ENCODE data around the gene TNFRSF8.

Gene TNFRSF8

GRCh38 chr1:12140515-12141162 lies 77.5 kb downstream of the TNFRSF8 start:
- no peak overlapping the region for H3K27ac ChIP-seq (ENCODE audit: low read depth in 2 of 2, low read length in 2 of 2)
- H3K4me1 ChIP-seq (ENCODE audit: control insufficient read depth in 2 of 2, insufficient read depth in 2 of 2, low read length in 2 of 2) = peaks cover 21 to 25% of the 10 kb centered on the region in 2 donors
- H3K9me3 ChIP-seq (ENCODE audit: control insufficient read depth in 2 of 2, low read length in 2 of 2) = no peaks in the 10 kb centered on the region
- H3K27me3 ChIP-seq (ENCODE audit: control insufficient read depth in 2 of 2, insufficient read depth in 2 of 2, low read length in 2 of 2) = no peaks in the 10 kb centered on the region
- H3K4me3 ChIP-seq (ENCODE audit: low read length in 2 of 2) = no peak overlapping the region
- no peaks in the 10 kb centered on the region for H3K36me3 ChIP-seq (ENCODE audit: control insufficient read depth in 2 of 2, insufficient read depth in 2 of 2, low read length in 2 of 2)
- H3K9ac ChIP-seq (ENCODE audit: low read depth in 1 of 2, low read length in 2 of 2) = no peak overlapping the region

- H3K9ac ChIP-seq (ENCODE audit: low read depth in 1 of 2, low read length in 2 of 2) = no peak overlapping the region
- no peak overlapping the region for H3K27ac ChIP-seq (ENCODE audit: low read depth in 2 of 2, low read length in 2 of 2)
- H3K36me3 ChIP-seq (ENCODE audit: control insufficient read depth in 2 of 2, insufficient read depth in 2 of 2, low read length in 2 of 2) = no peaks in the 10 kb centered on the region
- H3K4me3 ChIP-seq (ENCODE audit: low read length in 2 of 2) = no peak overlapping the region
- H3K27me3 ChIP-seq (ENCODE audit: control insufficient read depth in 2 of 2, insufficient read depth in 2 of 2, low read length in 2 of 2) = no peaks in the 10 kb centered on the region
- peaks cover 24 to 30% of the 10 kb centered on the region in 2 donors for H3K4me1 ChIP-seq (ENCODE audit: control insufficient read depth in 2 of 2, insufficient read depth in 2 of 2, low read length in 2 of 2)
- no peaks in the 10 kb centered on the region for H3K9me3 ChIP-seq (ENCODE audit: control insufficient read depth in 2 of 2, low read length in 2 of 2)
Measured at GRCh38 chr1:12141163-12141850, 78.2 kb downstream of the TNFRSF8 start.

GRCh38 chr1:12142141-12142823 lies 79.2 kb downstream of the TNFRSF8 start:
- no peak overlapping the region for H3K9ac ChIP-seq (ENCODE audit: low read depth in 1 of 2, low read length in 2 of 2)
- peaks cover 33 to 34% of the 10 kb centered on the region in 2 donors for H3K4me1 ChIP-seq (ENCODE audit: control insufficient read depth in 2 of 2, insufficient read depth in 2 of 2, low read length in 2 of 2)
- no peak overlapping the region for H3K27ac ChIP-seq (ENCODE audit: low read depth in 2 of 2, low read length in 2 of 2)
- H3K4me3 ChIP-seq (ENCODE audit: low read length in 2 of 2) = no peak overlapping the region
- no peaks in the 10 kb centered on the region for H3K9me3 ChIP-seq (ENCODE audit: control insufficient read depth in 2 of 2, low read length in 2 of 2)
- H3K36me3 ChIP-seq (ENCODE audit: control insufficient read depth in 2 of 2, insufficient read depth in 2 of 2, low read length in 2 of 2) = no peaks in the 10 kb centered on the region
- no peaks in the 10 kb centered on the region for H3K27me3 ChIP-seq (ENCODE audit: control insufficient read depth in 2 of 2, insufficient read depth in 2 of 2, low read length in 2 of 2)

- H3K27me3 ChIP-seq (ENCODE audit: control insufficient read depth in 2 of 2, insufficient read depth in 2 of 2, low read length in 2 of 2) = no peaks in the 10 kb centered on the region
- peaks cover 40 to 41% of the 10 kb centered on the region in 2 donors for H3K4me1 ChIP-seq (ENCODE audit: control insufficient read depth in 2 of 2, insufficient read depth in 2 of 2, low read length in 2 of 2)
- H3K9me3 ChIP-seq (ENCODE audit: control insufficient read depth in 2 of 2, low read length in 2 of 2) = no peaks in the 10 kb centered on the region
- no peak overlapping the region for H3K4me3 ChIP-seq (ENCODE audit: low read length in 2 of 2)
- H3K27ac ChIP-seq (ENCODE audit: low read depth in 2 of 2, low read length in 2 of 2) = peak overlapping the region; percentile 76 to 89
- H3K36me3 ChIP-seq (ENCODE audit: control insufficient read depth in 2 of 2, insufficient read depth in 2 of 2, low read length in 2 of 2) = no peaks in the 10 kb centered on the region
- peak overlapping the region in 1 of 2 donors; percentile 34 for H3K9ac ChIP-seq (ENCODE audit: low read depth in 1 of 2, low read length in 2 of 2)
Measured at GRCh38 chr1:12142891-12143630, 80.0 kb downstream of the TNFRSF8 start.

- H3K27me3 ChIP-seq (ENCODE audit: control insufficient read depth in 2 of 2, insufficient read depth in 2 of 2, low read length in 2 of 2) = no peaks in the 10 kb centered on the region
- H3K27ac ChIP-seq (ENCODE audit: low read depth in 2 of 2, low read length in 2 of 2) = peak overlapping the region; percentile 76 to 89
- peak overlapping the region in 1 of 2 donors; percentile 41 for H3K4me3 ChIP-seq (ENCODE audit: low read length in 2 of 2)
- H3K4me1 ChIP-seq (ENCODE audit: control insufficient read depth in 2 of 2, insufficient read depth in 2 of 2, low read length in 2 of 2) = peaks cover 44 to 46% of the 10 kb centered on the region in 2 donors
- no peaks in the 10 kb centered on the region for H3K36me3 ChIP-seq (ENCODE audit: control insufficient read depth in 2 of 2, insufficient read depth in 2 of 2, low read length in 2 of 2)
- H3K9ac ChIP-seq (ENCODE audit: low read depth in 1 of 2, low read length in 2 of 2) = peak overlapping the region; percentile 51 to 56
- H3K9me3 ChIP-seq (ENCODE audit: control insufficient read depth in 2 of 2, low read length in 2 of 2) = no peaks in the 10 kb centered on the region
Measured at GRCh38 chr1:12143631-12144155, 80.6 kb downstream of the TNFRSF8 start.

- Histone ChIP-seq H3K9me3 (ENCODE audit: control insufficient read depth in 2 of 2, low read length in 2 of 2) (no peaks in the 10 kb centered on the region), H3K4me1 (ENCODE audit: control insufficient read depth in 2 of 2, insufficient read depth in 2 of 2, low read length in 2 of 2) (peaks cover 50 to 51% of the 10 kb centered on the region in 2 donors), H3K36me3 (ENCODE audit: control insufficient read depth in 2 of 2, insufficient read depth in 2 of 2, low read length in 2 of 2) (no peaks in the 10 kb centered on the region), H3K27ac (ENCODE audit: low read depth in 2 of 2, low read length in 2 of 2) (peak overlapping the region; percentile 76 to 89), H3K4me3 (ENCODE audit: low read length in 2 of 2) (peak overlapping the region in 1 of 2 donors; percentile 41), H3K27me3 (ENCODE audit: control insufficient read depth in 2 of 2, insufficient read depth in 2 of 2, low read length in 2 of 2) (no peaks in the 10 kb centered on the region), H3K9ac (ENCODE audit: low read depth in 1 of 2, low read length in 2 of 2) (peak overlapping the region; percentile 51 to 56)
Measured at GRCh38 chr1:12144236-12144635, 81.1 kb downstream of the TNFRSF8 start.

GRCh38 chr1:12144969-12145368 lies 81.9 kb downstream of the TNFRSF8 start:
- no peaks in the 10 kb centered on the region for H3K27me3 ChIP-seq (ENCODE audit: control insufficient read depth in 2 of 2, insufficient read depth in 2 of 2, low read length in 2 of 2)
- H3K27ac ChIP-seq (ENCODE audit: low read depth in 2 of 2, low read length in 2 of 2) = peak overlapping the region; percentile 61 to 89
- H3K9ac ChIP-seq (ENCODE audit: low read depth in 1 of 2, low read length in 2 of 2) = peak overlapping the region in 1 of 2 donors; percentile 24
- no peaks in the 10 kb centered on the region for H3K36me3 ChIP-seq (ENCODE audit: control insufficient read depth in 2 of 2, insufficient read depth in 2 of 2, low read length in 2 of 2)
- peaks cover 51 to 53% of the 10 kb centered on the region in 2 donors for H3K4me1 ChIP-seq (ENCODE audit: control insufficient read depth in 2 of 2, insufficient read depth in 2 of 2, low read length in 2 of 2)
- H3K9me3 ChIP-seq (ENCODE audit: control insufficient read depth in 2 of 2, low read length in 2 of 2) = no peaks in the 10 kb centered on the region
- no peak overlapping the region for H3K4me3 ChIP-seq (ENCODE audit: low read length in 2 of 2)

GRCh38 chr1:12145616-12146342 lies 82.7 kb downstream of the TNFRSF8 start:
- Histone ChIP-seq H3K4me3 (ENCODE audit: low read length in 2 of 2) (no peak overlapping the region), H3K36me3 (ENCODE audit: control insufficient read depth in 2 of 2, insufficient read depth in 2 of 2, low read length in 2 of 2) (no peaks in the 10 kb centered on the region), H3K4me1 (ENCODE audit: control insufficient read depth in 2 of 2, insufficient read depth in 2 of 2, low read length in 2 of 2) (peaks cover 50 to 59% of the 10 kb centered on the region in 2 donors), H3K27me3 (ENCODE audit: control insufficient read depth in 2 of 2, insufficient read depth in 2 of 2, low read length in 2 of 2) (no peaks in the 10 kb centered on the region), H3K27ac (ENCODE audit: low read depth in 2 of 2, low read length in 2 of 2) (no peak overlapping the region), H3K9me3 (ENCODE audit: control insufficient read depth in 2 of 2, low read length in 2 of 2) (no peaks in the 10 kb centered on the region), H3K9ac (ENCODE audit: low read depth in 1 of 2, low read length in 2 of 2) (no peak overlapping the region)

- peaks cover 56 to 66% of the 10 kb centered on the region in 2 donors for H3K4me1 ChIP-seq (ENCODE audit: control insufficient read depth in 2 of 2, insufficient read depth in 2 of 2, low read length in 2 of 2)
- H3K9me3 ChIP-seq (ENCODE audit: control insufficient read depth in 2 of 2, low read length in 2 of 2) = no peaks in the 10 kb centered on the region
- no peaks in the 10 kb centered on the region for H3K27me3 ChIP-seq (ENCODE audit: control insufficient read depth in 2 of 2, insufficient read depth in 2 of 2, low read length in 2 of 2)
- no peak overlapping the region for H3K4me3 ChIP-seq (ENCODE audit: low read length in 2 of 2)
- no peaks in the 10 kb centered on the region for H3K36me3 ChIP-seq (ENCODE audit: control insufficient read depth in 2 of 2, insufficient read depth in 2 of 2, low read length in 2 of 2)
- peak overlapping the region; percentile 5 to 10 for H3K27ac ChIP-seq (ENCODE audit: low read depth in 2 of 2, low read length in 2 of 2)
- H3K9ac ChIP-seq (ENCODE audit: low read depth in 1 of 2, low read length in 2 of 2) = peak overlapping the region in 1 of 2 donors; percentile 19
Measured at GRCh38 chr1:12146343-12147112, 83.4 kb downstream of the TNFRSF8 start.

Measured in mucosa of rectum (tissue), 2 donors.